Fibroblast of skin of left biceps (primary cell): ENCODE results near the gene DLG2.

Experiments
- DNase-seq, 2 experiments: peaks; one replicate each; pipeline ENCODE4 v3.0.0-alpha.2; 2013; ENCODE audit warnings: low read depth in 2 of 2

Gene DLG2

GRCh38 chr11:84014539-84014938 is 1612.6 kb downstream of the DLG2 start:
- DNase-seq: no peak

- no peak for DNase-seq
Measured at GRCh38 chr11:84012171-84012826, 1614.8 kb downstream of the DLG2 start.

- DNase-seq: no peak
Measured at GRCh38 chr11:84003181-84003580, 1624.0 kb downstream of the DLG2 start.

GRCh38 chr11:83998921-83999320 is 1628.2 kb downstream of the DLG2 start:
- no peak for DNase-seq

GRCh38 chr11:83990160-83990733 is 1636.9 kb downstream of the DLG2 start:
- no peak for DNase-seq

- no peak for DNase-seq
Measured at GRCh38 chr11:83982825-83983224, 1644.3 kb downstream of the DLG2 start.

GRCh38 chr11:83979593-83979992 is 1647.6 kb downstream of the DLG2 start:
- DNase-seq: no peak

GRCh38 chr11:83978942-83979341 is 1648.2 kb downstream of the DLG2 start:
- DNase-seq: no peak

GRCh38 chr11:83976086-83976485 is 1651.1 kb downstream of the DLG2 start:
- peak in 1 of 2 experiments; percentile 1 for DNase-seq

GRCh38 chr11:83972536-83972935 is 1654.6 kb downstream of the DLG2 start:
- DNase-seq: no peak

GRCh38 chr11:83971063-83971462 is 1656.1 kb downstream of the DLG2 start:
- DNase-seq: peak in 1 of 2 experiments; percentile 25

GRCh38 chr11:83970061-83970671 is 1657.0 kb downstream of the DLG2 start:
- no peak for DNase-seq

- no peak for DNase-seq
Measured at GRCh38 chr11:83957038-83957900, 1669.9 kb downstream of the DLG2 start.

GRCh38 chr11:83956119-83956697 is 1670.9 kb downstream of the DLG2 start:
- DNase-seq: no peak

GRCh38 chr11:83954780-83955179 is 1672.4 kb downstream of the DLG2 start:
- DNase-seq: no peak

- no peak for DNase-seq
Measured at GRCh38 chr11:83951521-83951920, 1675.6 kb downstream of the DLG2 start.

- no peak for DNase-seq
Measured at GRCh38 chr11:83948200-83948599, 1678.9 kb downstream of the DLG2 start.

- no peak for DNase-seq
Measured at GRCh38 chr11:83945976-83946375, 1681.2 kb downstream of the DLG2 start.

GRCh38 chr11:83941050-83941449 is 1686.1 kb downstream of the DLG2 start:
- DNase-seq: no peak

GRCh38 chr11:83938148-83938547 is 1689.0 kb downstream of the DLG2 start:
- no peak for DNase-seq

GRCh38 chr11:83933008-83933407 is 1694.1 kb downstream of the DLG2 start:
- no peak for DNase-seq

- DNase-seq: no peak
Measured at GRCh38 chr11:83927422-83927821, 1699.7 kb downstream of the DLG2 start.
